Neural crest cell (in vitro differentiated cells): ENCODE results near the gene AMOTL1. TPM values are rescaled to one million over a fixed set of nuclear protein-coding genes. Genes with fewer than 3 reads are reported as not detected.

Source experiments
- DNase-seq: peaks from one replicate; pipeline ENCODE4 v3.0.0; 2021; ENCODE audit warnings: low read depth, mixed read lengths, low spot score
- H3K27ac Mint-ChIP-seq: one replicate; pipeline ENCODE4 v1.8.0; 2021; ENCODE audit warnings: mild to moderate bottlenecking, mixed read lengths; ENCODE audit not compliant: unreplicated experiment
- H3K27me3 Mint-ChIP-seq: 2 replicates; pipeline ENCODE4 v1.8.0; 2021; ENCODE audit warnings: low read depth, mild to moderate bottlenecking, mixed read lengths
- H3K36me3 Mint-ChIP-seq: 2 replicates; pipeline ENCODE4 v1.8.0; 2021; ENCODE audit warnings: low read depth, mild to moderate bottlenecking, mixed read lengths
- H3K4me1 Mint-ChIP-seq: 2 replicates; pipeline ENCODE4 v1.8.0; 2021; ENCODE audit warnings: mixed read lengths
- H3K4me3 Mint-ChIP-seq: one replicate; pipeline ENCODE4 v1.8.0; 2021; ENCODE audit warnings: mild to moderate bottlenecking, mixed read lengths
- H3K9me3 Mint-ChIP-seq: 2 replicates; pipeline ENCODE4 v1.8.0; 2021; ENCODE audit warnings: mixed read lengths
- total RNA-seq: library from RNA; stranded (reverse); gene quantifications from 2 replicates; pipeline ENCODE4 v1.2.1, GENCODE V29; 2021
- TF ChIP-seq, protein P1 (sequence below): fragments of 200-600 bp; sonication (generic); conservative IDR thresholded peaks from 2 replicates; pipeline ENCODE4 v1.5.0; 2021; ENCODE audit warnings: antibody characterized with exemption, mild to moderate bottlenecking

Gene AMOTL1
- total RNA-seq, 1 donor from 2014 or later: 67.5 TPM

DNA sequence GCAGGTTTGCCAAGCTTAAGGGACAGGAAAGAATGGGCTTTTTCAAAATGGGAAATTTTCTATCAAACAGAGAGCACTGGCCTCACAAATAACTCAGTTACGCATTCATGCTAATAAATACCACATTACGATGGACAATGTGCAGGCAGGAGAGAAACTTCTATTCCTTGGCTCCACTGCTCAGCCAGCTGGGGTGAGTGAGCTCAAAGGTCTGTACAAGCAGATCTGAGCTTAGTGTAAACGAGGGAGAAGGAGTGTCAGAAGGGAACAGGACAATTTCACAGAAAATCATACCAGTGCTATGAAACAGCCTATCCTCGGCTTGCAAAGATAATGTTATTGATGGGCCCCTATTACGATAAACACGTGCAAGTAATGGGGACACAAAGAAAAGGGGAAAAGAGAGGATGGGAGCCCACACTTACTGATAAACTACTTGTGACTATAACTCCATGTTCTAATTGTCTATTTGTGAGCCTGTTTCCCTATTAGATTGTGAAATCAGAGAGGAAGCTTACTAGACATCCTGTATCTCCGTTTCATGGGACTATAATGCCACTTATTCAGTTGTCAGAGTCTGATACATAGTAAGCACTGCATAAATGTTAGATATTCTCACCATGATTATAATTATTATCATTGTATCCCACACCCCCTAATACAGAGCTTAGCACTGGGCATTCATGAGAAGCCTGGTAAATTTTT is 46.3 kb downstream of the AMOTL1 start:
- H3K9me3 Mint-ChIP-seq: peaks cover 26% of the 10 kb centered on the region
- TF ChIP-seq, protein P1, sequence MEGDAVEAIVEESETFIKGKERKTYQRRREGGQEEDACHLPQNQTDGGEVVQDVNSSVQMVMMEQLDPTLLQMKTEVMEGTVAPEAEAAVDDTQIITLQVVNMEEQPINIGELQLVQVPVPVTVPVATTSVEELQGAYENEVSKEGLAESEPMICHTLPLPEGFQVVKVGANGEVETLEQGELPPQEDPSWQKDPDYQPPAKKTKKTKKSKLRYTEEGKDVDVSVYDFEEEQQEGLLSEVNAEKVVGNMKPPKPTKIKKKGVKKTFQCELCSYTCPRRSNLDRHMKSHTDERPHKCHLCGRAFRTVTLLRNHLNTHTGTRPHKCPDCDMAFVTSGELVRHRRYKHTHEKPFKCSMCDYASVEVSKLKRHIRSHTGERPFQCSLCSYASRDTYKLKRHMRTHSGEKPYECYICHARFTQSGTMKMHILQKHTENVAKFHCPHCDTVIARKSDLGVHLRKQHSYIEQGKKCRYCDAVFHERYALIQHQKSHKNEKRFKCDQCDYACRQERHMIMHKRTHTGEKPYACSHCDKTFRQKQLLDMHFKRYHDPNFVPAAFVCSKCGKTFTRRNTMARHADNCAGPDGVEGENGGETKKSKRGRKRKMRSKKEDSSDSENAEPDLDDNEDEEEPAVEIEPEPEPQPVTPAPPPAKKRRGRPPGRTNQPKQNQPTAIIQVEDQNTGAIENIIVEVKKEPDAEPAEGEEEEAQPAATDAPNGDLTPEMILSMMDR: no peak
- H3K4me1 Mint-ChIP-seq: no peaks in the 10 kb centered on the region
- H3K27ac Mint-ChIP-seq: no peak overlapping the region
- H3K4me3 Mint-ChIP-seq: no peak overlapping the region
- DNase-seq: no peak
- H3K36me3 Mint-ChIP-seq: peaks cover 72% of the 10 kb centered on the region
- no peaks in the 10 kb centered on the region for H3K27me3 Mint-ChIP-seq

DNA sequence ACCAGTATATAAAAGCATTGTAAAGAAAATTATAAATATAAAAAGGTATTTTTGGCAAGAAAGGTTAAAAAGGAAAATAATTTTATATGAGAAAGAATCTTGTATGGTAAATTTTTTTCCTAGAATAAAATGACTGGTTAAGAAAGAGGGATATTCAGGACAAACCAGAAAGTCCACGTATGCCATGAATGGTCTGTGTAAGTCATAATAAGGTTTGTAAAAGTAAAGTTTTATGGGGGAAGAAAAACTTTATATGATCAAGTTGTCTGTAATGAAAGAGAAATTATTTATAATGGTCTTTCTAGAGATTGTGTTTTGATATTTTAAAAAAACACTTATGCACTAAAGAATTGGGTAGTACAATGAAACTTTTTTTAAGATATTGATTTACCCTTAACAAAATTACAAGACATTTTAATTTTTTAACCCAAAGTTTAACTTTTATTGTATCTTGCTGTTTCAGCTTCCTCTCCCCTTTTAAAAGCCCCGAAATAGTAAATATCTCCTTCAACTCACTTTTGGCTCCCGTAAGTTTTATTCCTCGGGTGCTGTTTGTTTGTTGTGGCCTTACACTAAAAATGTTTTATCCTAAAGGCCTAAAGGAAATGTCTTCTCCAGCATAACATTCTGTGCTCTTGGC is 47.7 kb downstream of the AMOTL1 start:
- DNase-seq: peak; percentile 12
- Mint-ChIP-seq H3K36me3 (peaks cover 75% of the 10 kb centered on the region), H3K4me1 (no peaks in the 10 kb centered on the region), H3K9me3 (peaks cover 33% of the 10 kb centered on the region), H3K27me3 (no peaks in the 10 kb centered on the region), H3K27ac (no peak overlapping the region), H3K4me3 (no peak overlapping the region)
- TF ChIP-seq, protein P1: no peak

DNA sequence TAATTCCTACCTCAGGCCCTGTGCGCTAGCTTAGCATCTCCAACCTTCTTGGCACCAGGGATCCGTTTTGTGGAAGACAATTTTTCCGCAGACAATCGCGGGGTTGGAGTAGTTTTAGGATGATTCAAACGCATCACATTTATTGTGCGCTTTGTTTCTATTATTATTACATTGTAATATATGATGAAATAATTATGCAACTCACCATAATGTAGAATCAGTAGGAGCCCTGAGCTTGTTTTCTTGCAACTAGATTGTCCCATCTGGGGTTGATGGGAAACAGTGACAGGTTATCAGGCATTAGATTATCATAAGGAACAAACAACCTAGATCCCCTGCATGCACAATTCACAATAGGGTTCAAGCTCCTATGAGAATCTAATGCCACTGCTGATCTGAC is 52.3 kb downstream of the AMOTL1 start:
- TF ChIP-seq, protein P1: no peak
- no peak for DNase-seq
- Mint-ChIP-seq H3K9me3 (peaks cover 19% of the 10 kb centered on the region), H3K27ac (peak overlapping the region; percentile 21), H3K4me3 (no peak overlapping the region), H3K27me3 (no peaks in the 10 kb centered on the region), H3K4me1 (peaks cover 19% of the 10 kb centered on the region), H3K36me3 (peaks cover 80% of the 10 kb centered on the region)

DNA sequence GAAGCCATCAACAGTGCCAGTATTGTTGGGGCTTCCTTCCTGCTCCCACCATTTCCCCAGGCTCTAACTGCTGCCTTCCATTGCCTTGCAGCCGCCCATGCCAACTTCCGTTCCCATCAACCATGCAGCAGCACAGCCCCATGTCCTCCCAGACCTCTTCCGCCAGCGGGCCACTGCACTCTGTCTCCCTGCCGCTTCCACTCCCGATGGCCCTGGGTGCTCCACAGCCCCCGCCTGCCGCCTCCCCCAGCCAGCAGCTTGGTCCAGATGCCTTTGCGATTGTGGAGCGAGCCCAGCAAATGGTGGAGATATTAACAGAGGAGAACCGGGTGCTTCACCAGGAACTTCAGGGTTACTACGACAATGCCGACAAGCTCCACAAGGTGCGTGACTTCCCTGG is 53.3 kb downstream of the AMOTL1 start:
- Mint-ChIP-seq H3K4me3 (no peak overlapping the region), H3K27ac (no peak overlapping the region), H3K9me3 (peaks cover 20% of the 10 kb centered on the region), H3K4me1 (peaks cover 25% of the 10 kb centered on the region), H3K36me3 (peaks cover 77% of the 10 kb centered on the region), H3K27me3 (no peaks in the 10 kb centered on the region)
- no peak for DNase-seq
- TF ChIP-seq, protein P1: no peak

DNA sequence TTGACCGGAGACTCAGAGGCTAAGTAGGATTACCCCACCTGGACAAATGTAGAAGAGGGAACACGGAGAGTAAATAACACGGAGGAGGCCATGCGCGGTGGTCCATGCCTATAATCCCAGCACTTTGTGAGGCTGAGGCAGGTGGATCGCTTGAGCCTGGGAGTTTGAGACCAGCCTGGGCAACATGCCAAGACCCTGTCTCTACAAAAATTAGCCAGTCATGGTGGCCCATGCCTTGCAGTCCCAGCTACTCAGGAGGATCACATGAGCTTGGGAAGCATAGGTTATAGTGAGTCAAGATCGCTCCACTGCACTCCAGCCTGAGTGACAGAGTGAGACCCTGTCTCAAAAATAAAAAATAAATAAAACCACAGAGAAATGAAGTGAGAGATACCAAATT is 53.9 kb downstream of the AMOTL1 start:
- Mint-ChIP-seq H3K27ac (no peak overlapping the region), H3K9me3 (peaks cover 17% of the 10 kb centered on the region), H3K4me1 (peaks cover 30% of the 10 kb centered on the region), H3K36me3 (peaks cover 78% of the 10 kb centered on the region), H3K27me3 (no peaks in the 10 kb centered on the region), H3K4me3 (no peak overlapping the region)
- DNase-seq: no peak
- TF ChIP-seq, protein P1: no peak
